NB4 (cell line): Measurements from ENCODE around the gene FGD2.

Experiments used
- CTCF ChIP-seq: IDR thresholded peaks from one replicate; pipeline ENCODE4 v1.5.1; 2012; ENCODE audit warnings: low read depth, low read length
- MAX ChIP-seq: IDR thresholded peaks from 2 replicates; pipeline ENCODE4 v1.6.1; 2011; ENCODE audit warnings: low read depth, low read length
- POLR2A ChIP-seq: IDR thresholded peaks from 2 replicates; pipeline ENCODE4 v1.6.1; 2011; ENCODE audit warnings: mild to moderate bottlenecking; ENCODE audit not compliant: insufficient read length; ENCODE audit errors: extremely low read depth

DNA sequence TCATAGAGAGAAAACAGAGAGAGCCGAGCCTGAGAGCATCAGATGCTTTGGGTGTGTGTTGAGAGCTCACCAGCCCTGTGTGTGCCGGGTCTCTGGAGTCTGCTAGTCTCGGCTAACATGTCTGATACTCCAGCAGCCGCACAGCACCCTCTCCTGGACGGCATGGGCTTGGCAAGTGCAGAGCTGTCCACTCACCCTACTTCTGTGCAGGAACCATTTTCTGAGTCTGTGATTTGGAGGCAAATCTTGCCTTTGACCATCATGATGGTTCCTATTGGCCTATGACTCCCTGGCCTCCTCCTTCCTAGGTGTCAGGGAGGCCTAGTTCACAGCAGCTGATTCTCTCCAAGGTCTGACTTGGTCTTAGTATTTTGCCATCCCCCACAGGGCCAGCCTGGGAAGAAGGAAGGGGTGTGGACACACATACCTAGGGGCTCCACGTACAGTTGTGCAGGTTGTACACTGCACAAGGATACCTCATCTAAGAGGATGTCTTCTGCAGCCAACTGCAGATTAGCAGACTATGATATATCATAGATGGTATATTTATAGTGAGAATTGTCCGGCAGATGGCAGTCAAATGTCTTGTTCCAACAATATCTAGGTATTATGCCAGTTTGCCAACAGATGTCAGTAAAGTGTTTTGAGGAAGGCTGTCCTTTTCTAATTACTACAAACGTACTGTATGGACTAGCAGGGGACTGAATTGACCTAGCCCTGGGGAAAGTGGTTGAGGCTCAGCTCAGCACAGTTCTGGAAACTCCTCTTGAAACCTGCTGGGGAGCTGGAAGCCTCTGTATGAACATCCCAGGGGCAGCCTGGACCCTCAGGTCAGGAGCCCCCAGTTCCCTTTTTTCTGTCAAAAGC is 13.0 kb downstream of the FGD2 start:
- TF ChIP-seq CTCF: peak; percentile 97
- no peak for TF ChIP-seq POLR2A
- peak; percentile 44; the same call in 1 of the 2 replicates for TF ChIP-seq MAX
